Tibial nerve (tissue), 4 donors: ENCODE results near the gene C22orf15. TPM values are rescaled to one million over a fixed set of nuclear protein-coding genes. Genes with fewer than 3 reads are reported as not detected.

Source experiments
- DNase-seq, 2 donors: peaks; one replicate each; pipeline ENCODE4 v3.0.0-alpha.2; 2019; ENCODE audit warnings: low spot score in 2 of 2
- H3K27ac ChIP-seq, 4 donors: fragments of 200-600 bp; sonication (generic) in 3 of 4; one replicate each; pipeline ENCODE4 v1.5.1; 2017 to 2019; ENCODE audit warnings: mild to moderate bottlenecking in 1 of 4
- H3K27me3 ChIP-seq, 2 donors: fragments of 200-600 bp; sonication (generic) in 1 of 2; one replicate each; pipeline versions ENCODE4 v1.5.1 to v1.6.0; 2017 to 2019
- H3K36me3 ChIP-seq, 3 donors: fragments of 200-600 bp; sonication (generic); one replicate each; pipeline ENCODE4 v1.5.1; 2018 to 2019
- H3K4me1 ChIP-seq, 4 donors: fragments of 200-600 bp; sonication (generic) in 3 of 4; one replicate each; pipeline ENCODE4 v1.5.1; 2017 to 2019
- H3K4me3 ChIP-seq, 4 donors: fragments of 200-600 bp; sonication (generic) in 3 of 4; one replicate each; pipeline ENCODE4 v1.5.1; 2017 to 2019; ENCODE audit warnings: mild to moderate bottlenecking in 1 of 4, moderate library complexity in 1 of 4
- H3K9me3 ChIP-seq, 4 donors: fragments of 200-600 bp; sonication (generic) in 3 of 4; one replicate each; pipeline ENCODE4 v1.5.1; 2017 to 2019
- CTCF ChIP-seq, 5 experiments: fragments of 200-600 bp in 3 of 5; fragments of 450-650 bp in 2 of 5; sonication (generic) in 3 of 5; IDR thresholded peaks; one replicate each; pipeline ENCODE4 v1.5.1; 2016 to 2019; ENCODE audit warnings: antibody characterized with exemption in 5 of 5, mild to moderate bottlenecking in 3 of 5, moderate library complexity in 2 of 5
- EP300 ChIP-seq, 2 donors: sonication (generic); formaldehyde crosslinking; IDR thresholded peaks; one replicate each; pipeline ENCODE4 v1.6.1; 2017; ENCODE audit warnings: antibody characterized with exemption in 2 of 2, mild to moderate bottlenecking in 1 of 2
- POLR2A ChIP-seq, 2 donors: fragments of 450-650 bp; IDR thresholded peaks; one replicate each; pipeline ENCODE4 v1.6.1; 2017; ENCODE audit warnings: antibody characterized with exemption in 2 of 2, mild to moderate bottlenecking in 2 of 2, moderate library complexity in 2 of 2
- WGBS, 2 donors: methylation state at CpG; one replicate each; pipeline ENCODE4 v1.1.5; 2018; 5-methylcytosine and 5-hydroxymethylcytosine counted together
- total RNA-seq, 4 donors: library from RNA; depleted of rRNA; stranded (reverse); fragments of >200 nt; gene quantifications; one replicate each; pipeline ENCODE4 v1.1.0, GENCODE V29; 2016

The C22orf15 gene
- total RNA-seq, 4 donors from 2014 or later: 0.44 TPM; not detected in 3

GRCh38 chr22:23716811-23717801, 45.7 kb upstream of the C22orf15 start:
- peak overlapping the region; percentile 63 to 100 (median 83) for H3K4me3 ChIP-seq
- peak overlapping the region; percentile 39 to 87 (median 78) for H3K27ac ChIP-seq
- H3K27me3 ChIP-seq: no peaks in the 10 kb centered on the region
- peaks cover 0 to 30% (median 0%) of the 10 kb centered on the region in 3 donors for H3K36me3 ChIP-seq
- no peaks in the 10 kb centered on the region for H3K9me3 ChIP-seq
- peak; percentile 62 to 80 for DNase-seq
- WGBS, 2 donors: 5 to 7% methylated on average over 44 to 50 of the region's 84 CpGs
- no peak for TF ChIP-seq CTCF (IDR thresholded peaks at IDR 0.05)
- TF ChIP-seq POLR2A (IDR thresholded peaks at IDR 0.05): peak in 1 of 2 donors; percentile 73
- peak; percentile 90 to 92 for TF ChIP-seq EP300 (IDR thresholded peaks at IDR 0.05)
- H3K4me1 ChIP-seq: peaks cover 0 to 18% (median 12%) of the 10 kb centered on the region in 4 donors

GRCh38 chr22:23718371-23719165, 44.2 kb upstream of the C22orf15 start:
- Histone ChIP-seq H3K4me3 (no peak overlapping the region), H3K27ac (no peak overlapping the region), H3K36me3 (peaks cover 0 to 16% (median 0%) of the 10 kb centered on the region in 3 donors), H3K9me3 (no peaks in the 10 kb centered on the region), H3K4me1 (peaks cover 0 to 18% (median 12%) of the 10 kb centered on the region in 4 donors), H3K27me3 (no peaks in the 10 kb centered on the region)
- 76 to 82% methylated on average over 17 of the region's 17 CpGs for WGBS, 2 donors
- TF ChIP-seq CTCF (IDR thresholded peaks at IDR 0.05) (no peak), EP300 (IDR thresholded peaks at IDR 0.05) (no peak), POLR2A (IDR thresholded peaks at IDR 0.05) (no peak)
- no peak for DNase-seq

- 73 to 79% methylated on average over 6 of the region's 6 CpGs for WGBS, 2 donors
- H3K36me3 ChIP-seq: no peaks in the 10 kb centered on the region
- no peak for DNase-seq
- TF ChIP-seq POLR2A (IDR thresholded peaks at IDR 0.05) (no peak), CTCF (IDR thresholded peaks at IDR 0.05) (no peak), EP300 (IDR thresholded peaks at IDR 0.05) (no peak)
- no peak overlapping the region for H3K27ac ChIP-seq
- H3K4me3 ChIP-seq: no peak overlapping the region
- H3K9me3 ChIP-seq: no peaks in the 10 kb centered on the region
- H3K27me3 ChIP-seq: no peaks in the 10 kb centered on the region
- peaks cover 0 to 13% (median 8%) of the 10 kb centered on the region in 4 donors for H3K4me1 ChIP-seq
Measured at GRCh38 chr22:23720855-23721254, 41.9 kb upstream of the C22orf15 start.

GRCh38 chr22:23722160-23722559, 40.6 kb upstream of the C22orf15 start:
- H3K27me3 ChIP-seq: no peaks in the 10 kb centered on the region
- no peak for DNase-seq
- TF ChIP-seq CTCF (IDR thresholded peaks at IDR 0.05) (no peak), POLR2A (IDR thresholded peaks at IDR 0.05) (no peak), EP300 (IDR thresholded peaks at IDR 0.05) (no peak)
- H3K9me3 ChIP-seq: no peaks in the 10 kb centered on the region
- 68 to 69% methylated on average over 4 of the region's 4 CpGs for WGBS, 2 donors
- H3K4me1 ChIP-seq: peaks cover 0 to 4% (median 2%) of the 10 kb centered on the region in 4 donors
- H3K36me3 ChIP-seq: no peaks in the 10 kb centered on the region
- H3K27ac ChIP-seq: no peak overlapping the region
- H3K4me3 ChIP-seq: no peak overlapping the region
